Uterus (tissue), 2 donors: Measurements from ENCODE around the gene ZBTB8A.
"Not testable (repeated sequence)": the region's sequence is repeated elsewhere in the genome, so short reads cannot be mapped to it uniquely, and the experiment has no call there.

Source experiments
- CTCF ChIP-seq, 4 experiments: fragments of 200-600 bp in 2 of 4; fragments of 450-650 bp in 2 of 4; sonication (generic) in 2 of 4; IDR thresholded peaks; one replicate each; pipeline ENCODE4 v1.5.1; 2016 to 2019; ENCODE audit warnings: antibody characterized with exemption in 4 of 4, mild to moderate bottlenecking in 2 of 4, moderate library complexity in 1 of 4
- POLR2A ChIP-seq, 2 donors: fragments of 450-650 bp; IDR thresholded peaks; one replicate each; pipeline ENCODE4 v1.6.1; 2016; ENCODE audit warnings: antibody characterized with exemption in 2 of 2, mild to moderate bottlenecking in 1 of 2, moderate library complexity in 1 of 2

GRCh38 chr1:32642292-32642827 lies 103.1 kb downstream of the ZBTB8A start:
- not testable (repeated sequence) for TF ChIP-seq CTCF, POLR2A (IDR thresholded peaks at IDR 0.05)
